BE2C (cell line): ENCODE results near the gene UNC5A.

ENCODE experiments used
- DNase-seq: peaks from one replicate; pipeline ENCODE4 v3.0.0-alpha.2; 2020
- H3K27me3 ChIP-seq: fragments of 250-450 bp; sonication (Bioruptor Pico); 2 replicates; pipeline ENCODE4 v1.5.1; 2020; ENCODE audit warnings: mild to moderate bottlenecking
- H3K36me3 ChIP-seq: fragments of 250-450 bp; sonication (Bioruptor Pico); 2 replicates; pipeline ENCODE4 v1.5.1; 2020; ENCODE audit warnings: mild to moderate bottlenecking
- H3K4me1 ChIP-seq: fragments of 250-450 bp; sonication (Bioruptor Pico); 2 replicates; pipeline ENCODE4 v1.5.1; 2020
- H3K4me3 ChIP-seq: 2 replicates; pipeline ENCODE4 v1.5.1; 2011; ENCODE audit warnings: low read depth, low read length
- H3K9me3 ChIP-seq: fragments of 250-450 bp; sonication (Bioruptor Pico); 2 replicates; pipeline ENCODE4 v1.5.1; 2020
- CTCF ChIP-seq: IDR thresholded peaks from 2 replicates; pipeline ENCODE4 v1.5.1; 2012; ENCODE audit warnings: mild to moderate bottlenecking, low read depth, low read length

UNC5A gene

DNA sequence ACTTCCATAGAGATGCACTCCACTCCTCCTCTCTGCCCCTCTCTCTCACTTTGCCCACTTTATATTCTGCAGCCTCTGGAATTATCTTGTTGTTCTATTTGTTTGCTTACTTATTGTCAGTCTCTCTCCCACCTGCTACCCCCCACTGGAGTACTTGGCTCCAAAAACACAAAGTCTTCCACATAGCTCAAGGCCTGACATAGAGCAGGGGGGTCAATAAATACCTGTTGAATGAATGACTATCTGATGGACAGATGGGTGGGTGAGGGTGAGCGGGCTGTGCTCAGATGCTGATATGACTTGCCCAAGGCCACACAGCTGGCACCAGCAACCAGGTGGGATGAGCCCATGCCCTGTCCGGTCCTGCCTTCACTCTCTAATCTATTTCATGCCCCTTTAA is 13.4 kb upstream of the UNC5A start:
- no peaks in the 10 kb centered on the region for H3K9me3 ChIP-seq
- no peaks in the 10 kb centered on the region for H3K27me3 ChIP-seq
- no peak overlapping the region for H3K4me3 ChIP-seq
- no peak for TF ChIP-seq CTCF
- peaks cover 21% of the 10 kb centered on the region for H3K4me1 ChIP-seq
- DNase-seq: no peak
- no peaks in the 10 kb centered on the region for H3K36me3 ChIP-seq

GRCh38 chr5:176797456-176798050 is 12.8 kb upstream of the UNC5A start:
- Histone ChIP-seq H3K27me3 (no peaks in the 10 kb centered on the region), H3K4me1 (peaks cover 25% of the 10 kb centered on the region), H3K9me3 (no peaks in the 10 kb centered on the region), H3K36me3 (no peaks in the 10 kb centered on the region), H3K4me3 (no peak overlapping the region)
- DNase-seq: no peak
- no peak for TF ChIP-seq CTCF

GRCh38 chr5:176798086-176798876 is 12.1 kb upstream of the UNC5A start:
- Histone ChIP-seq H3K27me3 (no peaks in the 10 kb centered on the region), H3K36me3 (no peaks in the 10 kb centered on the region), H3K9me3 (no peaks in the 10 kb centered on the region), H3K4me3 (peak overlapping the region; percentile 38), H3K4me1 (peaks cover 21% of the 10 kb centered on the region)
- DNase-seq: peak; percentile 45
- no peak for TF ChIP-seq CTCF

DNA sequence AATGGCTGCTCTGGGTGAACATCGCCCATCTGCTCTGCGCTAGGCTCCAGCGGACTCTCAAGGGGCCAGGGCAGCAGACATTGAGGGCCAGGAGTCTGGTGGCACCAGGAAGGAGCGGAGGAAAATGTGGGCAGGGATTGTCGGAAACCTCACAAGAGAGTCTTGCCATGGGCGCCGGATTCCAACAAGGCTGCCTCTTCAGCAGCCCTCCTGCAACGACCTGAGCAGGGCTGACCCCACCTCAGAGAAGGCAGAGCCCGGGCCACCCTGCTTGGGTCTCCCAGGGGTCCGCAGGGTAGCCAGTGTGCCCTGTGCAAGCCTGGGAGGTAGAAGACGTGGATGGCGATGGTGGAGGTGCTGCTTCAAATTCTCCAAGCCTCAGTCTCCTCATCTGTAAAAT is 11.4 kb upstream of the UNC5A start:
- Histone ChIP-seq H3K27me3 (no peaks in the 10 kb centered on the region), H3K9me3 (no peaks in the 10 kb centered on the region), H3K4me1 (peaks cover 22% of the 10 kb centered on the region), H3K4me3 (peak overlapping the region; percentile 38), H3K36me3 (no peaks in the 10 kb centered on the region)
- TF ChIP-seq CTCF: no peak
- no peak for DNase-seq

DNA sequence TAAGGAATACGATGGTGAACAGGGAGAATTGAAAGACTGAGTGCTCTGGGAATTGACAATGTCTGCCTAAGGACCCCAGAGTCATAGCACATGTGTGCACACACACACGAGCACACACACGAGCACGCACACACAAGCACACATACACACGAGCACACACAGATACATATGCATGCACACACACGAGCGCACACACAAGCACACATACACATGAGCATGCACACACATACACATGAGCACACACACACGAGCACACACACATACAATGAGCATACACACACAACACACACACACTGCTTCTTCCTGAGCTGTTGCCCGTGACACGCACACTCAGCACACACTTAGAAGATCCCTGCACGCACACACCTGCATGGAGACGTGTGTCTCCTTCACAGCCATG is 10.9 kb upstream of the UNC5A start:
- peaks cover 23% of the 10 kb centered on the region for H3K4me1 ChIP-seq
- DNase-seq: no peak
- H3K4me3 ChIP-seq: no peak overlapping the region
- no peak for TF ChIP-seq CTCF
- H3K27me3 ChIP-seq: no peaks in the 10 kb centered on the region
- no peaks in the 10 kb centered on the region for H3K36me3 ChIP-seq
- no peaks in the 10 kb centered on the region for H3K9me3 ChIP-seq

GRCh38 chr5:176800024-176800423 is 10.3 kb upstream of the UNC5A start:
- H3K4me3 ChIP-seq: no peak overlapping the region
- TF ChIP-seq CTCF: no peak
- no peaks in the 10 kb centered on the region for H3K36me3 ChIP-seq
- H3K9me3 ChIP-seq: no peaks in the 10 kb centered on the region
- H3K27me3 ChIP-seq: no peaks in the 10 kb centered on the region
- peaks cover 23% of the 10 kb centered on the region for H3K4me1 ChIP-seq
- DNase-seq: no peak
